ENCODE data around the gene TRIM45. TPM values are rescaled to one million over a fixed set of nuclear protein-coding genes. Genes with fewer than 3 reads are reported as not detected.
A peak's percentile ranks its signal among the peaks of the same experiment; 100 is the strongest.

Gene TRIM45
- total RNA-seq, 2 donors from 2014 or later: 4.8 to 10.9 TPM

GRCh38 chr1:117128323-117129079 lies 7.0 kb upstream of the TRIM45 start:
- H3K27me3 ChIP-seq: no peaks in the 10 kb centered on the region
- peaks cover 0 to 12% of the 10 kb centered on the region in 2 donors for H3K4me1 ChIP-seq
- peak overlapping the region in 1 of 2 donors; percentile 9 for H3K4me3 ChIP-seq
- TF ChIP-seq, protein P1, sequence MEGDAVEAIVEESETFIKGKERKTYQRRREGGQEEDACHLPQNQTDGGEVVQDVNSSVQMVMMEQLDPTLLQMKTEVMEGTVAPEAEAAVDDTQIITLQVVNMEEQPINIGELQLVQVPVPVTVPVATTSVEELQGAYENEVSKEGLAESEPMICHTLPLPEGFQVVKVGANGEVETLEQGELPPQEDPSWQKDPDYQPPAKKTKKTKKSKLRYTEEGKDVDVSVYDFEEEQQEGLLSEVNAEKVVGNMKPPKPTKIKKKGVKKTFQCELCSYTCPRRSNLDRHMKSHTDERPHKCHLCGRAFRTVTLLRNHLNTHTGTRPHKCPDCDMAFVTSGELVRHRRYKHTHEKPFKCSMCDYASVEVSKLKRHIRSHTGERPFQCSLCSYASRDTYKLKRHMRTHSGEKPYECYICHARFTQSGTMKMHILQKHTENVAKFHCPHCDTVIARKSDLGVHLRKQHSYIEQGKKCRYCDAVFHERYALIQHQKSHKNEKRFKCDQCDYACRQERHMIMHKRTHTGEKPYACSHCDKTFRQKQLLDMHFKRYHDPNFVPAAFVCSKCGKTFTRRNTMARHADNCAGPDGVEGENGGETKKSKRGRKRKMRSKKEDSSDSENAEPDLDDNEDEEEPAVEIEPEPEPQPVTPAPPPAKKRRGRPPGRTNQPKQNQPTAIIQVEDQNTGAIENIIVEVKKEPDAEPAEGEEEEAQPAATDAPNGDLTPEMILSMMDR (IDR thresholded peaks at IDR 0.05): peak; percentile 18 to 64
- H3K9me3 ChIP-seq: no peaks in the 10 kb centered on the region
- DNase-seq (ENCODE audit: low spot score): no peak
- peak overlapping the region; percentile 56 to 80 for H3K27ac ChIP-seq
- H3K36me3 ChIP-seq: no peaks in the 10 kb centered on the region

- H3K4me1 ChIP-seq: peaks cover 0 to 12% of the 10 kb centered on the region in 2 donors
Observed at GRCh38 chr1:117127795-117128194, 6.2 kb upstream of the TRIM45 start.

DNA sequence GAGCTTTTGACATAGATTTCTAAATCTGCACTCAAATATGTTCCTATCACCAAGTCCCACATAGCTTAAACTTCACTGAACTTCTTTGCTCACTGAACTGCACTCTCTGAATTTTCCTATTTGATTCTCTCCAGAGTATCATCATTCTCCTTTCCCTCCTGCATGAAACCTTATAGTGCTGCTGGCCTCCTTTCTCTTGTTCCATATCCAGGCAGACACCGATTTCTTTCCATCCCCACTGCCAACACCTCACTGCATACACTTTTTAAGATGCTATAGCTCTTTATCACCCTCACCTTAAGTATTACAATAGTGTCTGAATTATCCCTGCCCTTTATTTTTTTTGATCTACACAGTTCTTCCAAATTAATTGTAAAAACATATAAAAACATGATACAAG lies 3.1 kb upstream of the TRIM45 start:
- Histone ChIP-seq H3K27ac (no peak overlapping the region), H3K4me1 (peaks cover 0 to 31% of the 10 kb centered on the region in 2 donors), H3K36me3 (no peaks in the 10 kb centered on the region), H3K27me3 (no peaks in the 10 kb centered on the region), H3K4me3 (no peak overlapping the region), H3K9me3 (no peaks in the 10 kb centered on the region)
- DNase-seq (ENCODE audit: low spot score): no peak
- TF ChIP-seq, protein P1 (IDR thresholded peaks at IDR 0.05): no peak

More at GRCh38 chr1:117127795-117128194, 6.2 kb upstream of the TRIM45 start:
- Histone ChIP-seq H3K27ac (peak overlapping the region; percentile 56 to 80), H3K9me3 (no peaks in the 10 kb centered on the region), H3K27me3 (no peaks in the 10 kb centered on the region), H3K4me3 (no peak overlapping the region), H3K36me3 (no peaks in the 10 kb centered on the region)
- TF ChIP-seq, protein P1 (IDR thresholded peaks at IDR 0.05): no peak
- no peak for DNase-seq (ENCODE audit: low spot score)

DNA sequence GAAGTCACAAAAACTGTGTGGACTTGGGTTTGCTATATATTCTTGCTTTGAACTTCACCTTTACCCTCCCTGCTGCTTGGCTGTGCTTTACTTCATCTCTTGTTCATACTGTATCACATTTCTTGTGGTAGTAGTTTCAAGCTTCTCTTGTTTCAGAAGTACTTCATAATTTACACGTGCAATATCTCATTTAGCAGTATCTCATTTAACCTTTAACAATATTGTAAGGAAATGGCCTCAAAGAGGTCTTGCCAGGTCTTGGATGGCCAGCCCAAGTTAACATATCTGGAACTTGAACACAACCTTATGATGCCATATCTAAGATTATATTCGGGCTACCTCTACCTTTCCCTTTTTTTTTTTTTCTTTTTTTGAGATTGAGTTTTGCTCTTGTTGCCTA lies 1.7 kb upstream of the TRIM45 start:
- Histone ChIP-seq H3K36me3 (no peaks in the 10 kb centered on the region), H3K4me1 (peaks cover 0 to 30% of the 10 kb centered on the region in 2 donors), H3K27me3 (no peaks in the 10 kb centered on the region), H3K27ac (no peak overlapping the region), H3K9me3 (no peaks in the 10 kb centered on the region), H3K4me3 (no peak overlapping the region)
- TF ChIP-seq, protein P1 (IDR thresholded peaks at IDR 0.05): no peak
- DNase-seq (ENCODE audit: low spot score): no peak

DNA sequence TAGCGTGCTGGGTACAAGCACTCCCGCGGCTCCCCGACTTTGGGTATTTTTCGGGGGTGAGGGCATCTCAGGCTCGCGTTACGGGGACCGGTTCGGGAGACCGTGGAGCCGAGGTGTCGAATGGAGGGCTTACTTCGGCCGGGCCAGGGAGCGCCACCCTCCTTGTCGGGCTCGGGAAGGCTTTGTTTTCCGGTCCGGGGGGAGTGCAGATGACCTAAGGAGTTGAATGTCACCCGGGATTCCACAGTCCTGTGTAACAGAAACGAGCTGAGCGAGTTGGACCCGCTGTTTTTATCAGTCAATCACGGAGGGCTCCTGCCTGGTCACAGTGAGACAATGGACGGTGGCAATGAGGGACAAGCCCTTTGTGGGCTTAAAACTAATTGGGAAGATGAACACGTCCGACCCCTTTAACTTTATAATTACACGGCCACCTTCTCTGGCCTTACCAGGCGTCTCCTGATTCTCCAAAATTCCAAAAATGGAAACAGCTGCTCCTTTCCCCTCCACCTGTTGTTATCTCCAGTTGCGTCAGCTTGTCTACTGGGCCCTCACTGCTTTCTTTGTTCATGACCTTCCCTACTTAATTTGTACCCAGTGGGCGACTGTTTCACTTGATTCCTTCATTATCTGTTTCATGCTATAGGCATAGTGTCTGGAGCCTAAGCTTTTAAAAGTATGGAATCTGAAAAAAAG lies 929 bp upstream of the TRIM45 start:
- DNase-seq (ENCODE audit: low spot score): no peak
- H3K4me3 ChIP-seq: peak overlapping the region; percentile 54 to 75
- peaks cover 0 to 22% of the 10 kb centered on the region in 2 donors for H3K4me1 ChIP-seq
- no peaks in the 10 kb centered on the region for H3K9me3 ChIP-seq
- TF ChIP-seq, protein P1 (IDR thresholded peaks at IDR 0.05): peak in 1 of 2 donors; percentile 3
- peak overlapping the region; percentile 94 for H3K27ac ChIP-seq
- H3K27me3 ChIP-seq: no peaks in the 10 kb centered on the region
- no peaks in the 10 kb centered on the region for H3K36me3 ChIP-seq
